Epithelial cell of prostate (primary cell): Measurements from ENCODE around the gene GPRASP3.

Experiments
- DNase-seq: peaks from one replicate; pipeline ENCODE4 v3.0.0-alpha.2; 2011; ENCODE audit warnings: low read depth, low spot score
- H3K27ac ChIP-seq: fragments of 450-650 bp; 2 replicates; pipeline ENCODE4 v1.5.1; 2017; ENCODE audit warnings: mild to moderate bottlenecking

The GPRASP3 gene

GRCh38 chrX:102745513-102745856 lies 24.9 kb downstream of the GPRASP3 start:
- DNase-seq, result no peak
- no peak overlapping the region for H3K27ac ChIP-seq

- DNase-seq, result no peak
- no peak overlapping the region for H3K27ac ChIP-seq
Measured at GRCh38 chrX:102745857-102746584, 25.5 kb downstream of the GPRASP3 start.

- no peak for DNase-seq
- H3K27ac ChIP-seq, result no peak overlapping the region
Measured at GRCh38 chrX:102765217-102765616, 44.7 kb downstream of the GPRASP3 start.

GRCh38 chrX:102765809-102766208 lies 45.3 kb downstream of the GPRASP3 start:
- DNase-seq, result no peak
- H3K27ac ChIP-seq, result no peak overlapping the region

DNA sequence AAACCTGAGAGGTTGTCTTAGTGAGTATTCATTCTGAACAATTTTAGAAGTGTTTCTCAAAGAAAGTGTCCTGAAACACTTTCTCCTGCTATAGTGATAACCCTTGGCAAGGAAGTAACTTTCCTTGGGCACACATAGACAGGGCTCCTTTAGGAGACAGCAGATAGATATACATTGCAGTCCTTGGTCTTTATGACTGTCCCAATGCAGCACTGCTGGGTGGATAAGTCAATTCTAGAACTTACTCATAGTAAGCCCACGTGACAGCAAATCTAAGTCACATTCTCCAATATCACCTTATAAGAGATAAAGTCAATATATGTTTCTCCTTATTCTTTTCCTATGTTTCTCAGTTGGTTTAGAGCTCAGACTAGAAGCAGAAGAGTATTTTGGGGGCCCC lies 46.7 kb downstream of the GPRASP3 start:
- no peak overlapping the region for H3K27ac ChIP-seq
- DNase-seq, result no peak

GRCh38 chrX:102768987-102769761 lies 48.6 kb downstream of the GPRASP3 start:
- peak overlapping the region; percentile 68 for H3K27ac ChIP-seq
- peak; percentile 55 for DNase-seq
